GM18868 (cell line): Measurements from ENCODE around the gene KRT73.

Experiments
- ATAC-seq: cut with Tn5 transposase; IDR thresholded peaks from one replicate; pipeline ENCODE4 v1.9.1; 2021; ENCODE audit warnings: mild to moderate bottlenecking, moderate library complexity; ENCODE audit not compliant: unreplicated experiment

KRT73 gene

DNA sequence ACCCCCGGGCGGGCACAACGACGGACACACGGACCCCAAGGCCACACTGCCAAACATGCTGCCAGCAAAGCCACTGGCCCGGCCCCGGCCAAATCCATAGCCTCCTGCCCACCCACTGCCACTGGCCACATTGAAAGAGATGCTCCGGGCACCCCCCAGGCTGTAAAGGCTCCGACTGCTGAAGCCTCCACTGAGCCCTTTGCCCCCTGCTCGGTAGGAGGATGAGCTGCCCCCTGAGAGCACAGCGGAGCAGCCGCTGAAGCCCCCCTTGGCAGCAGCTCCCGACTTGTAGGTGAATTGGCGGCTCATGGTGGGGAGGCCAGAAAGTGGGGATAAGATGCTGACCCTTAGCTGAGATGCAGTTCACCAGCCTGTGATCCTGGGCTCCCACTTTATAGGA lies at the start of gene KRT73:
TSS of gene KRT73 (minus strand) at position 344 of the 400 bp plus-strand sequence. CDS start at position 309, 35 bp downstream.
- no peak for ATAC-seq

DNA sequence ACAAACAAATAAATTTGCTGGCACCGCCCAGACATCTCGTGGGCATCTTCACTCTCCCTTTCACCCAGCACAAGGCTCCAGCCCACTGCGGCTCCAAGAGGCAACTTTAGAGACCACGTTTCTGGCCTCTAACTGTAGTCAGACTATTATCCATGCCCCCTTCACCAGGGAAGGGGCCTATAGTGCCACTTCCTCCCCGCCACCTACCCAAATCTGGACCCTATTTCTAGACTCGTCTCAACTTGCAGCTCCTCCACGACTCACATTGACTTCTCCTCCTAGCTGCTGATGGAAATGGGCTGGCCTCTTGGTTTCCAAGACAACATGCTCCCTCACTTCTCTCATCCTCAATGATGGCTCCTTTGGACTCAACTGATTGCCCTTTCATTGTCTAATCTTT lies 49.6 kb upstream of the KRT73 start:
- no peak for ATAC-seq

DNA sequence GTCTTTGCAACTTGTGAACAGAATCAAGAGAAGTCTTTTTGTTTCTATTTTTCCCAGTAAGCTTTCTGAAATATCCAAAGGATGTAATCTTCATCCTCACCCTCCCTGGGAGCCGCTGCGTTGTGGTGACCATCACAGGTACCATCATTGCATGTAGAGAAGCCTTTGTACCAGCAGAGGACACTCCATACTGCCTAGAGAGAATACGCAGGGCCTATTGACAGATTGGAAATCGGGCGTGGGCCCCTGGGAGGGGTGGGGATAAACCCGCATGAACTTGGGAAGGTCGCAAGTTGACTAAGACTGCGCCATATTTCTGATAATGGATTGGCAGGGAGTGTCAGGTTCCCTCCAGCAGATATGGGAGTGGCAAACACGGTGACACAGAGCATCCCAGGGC lies 49.1 kb upstream of the KRT73 start:
- no peak for ATAC-seq

DNA sequence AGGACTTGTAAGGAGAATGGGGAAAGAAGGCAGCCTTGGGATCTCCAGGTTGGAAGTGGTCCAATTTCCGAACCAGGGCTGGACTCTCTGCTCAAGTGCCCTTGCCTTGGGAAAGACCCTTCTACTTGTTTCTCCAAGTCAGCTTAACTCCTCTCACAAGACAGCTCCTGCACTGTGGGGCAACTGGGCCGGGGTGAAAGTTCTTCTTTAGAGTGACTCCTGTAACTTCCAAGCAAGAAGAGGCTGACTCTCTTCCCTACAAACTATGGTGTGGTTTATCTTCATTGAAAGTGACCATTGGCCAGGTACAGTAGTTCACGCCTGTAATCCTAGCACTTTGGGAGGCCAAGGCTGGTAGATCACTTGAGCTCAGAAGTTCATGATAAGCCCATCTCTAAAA lies 48.1 kb upstream of the KRT73 start:
- ATAC-seq = no peak

DNA sequence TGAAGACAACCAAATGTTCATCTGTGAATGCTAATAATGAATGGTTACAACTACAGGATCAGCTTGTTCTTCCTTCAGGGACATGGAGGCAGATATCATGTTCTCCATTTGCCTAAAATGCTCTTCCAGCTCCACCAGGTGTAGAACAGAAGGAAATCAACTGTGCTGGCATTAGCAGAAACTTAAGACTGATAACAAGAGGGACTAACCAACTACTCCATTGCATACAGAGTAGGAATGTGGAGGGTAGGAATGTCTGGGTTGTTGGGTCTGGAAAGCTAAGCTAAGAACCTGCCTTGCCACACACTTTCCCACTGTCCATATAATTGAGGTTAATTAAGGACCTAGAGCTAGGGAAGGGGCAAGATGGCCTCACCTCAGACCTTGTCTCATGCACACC lies 45.1 kb upstream of the KRT73 start:
- no peak for ATAC-seq

DNA sequence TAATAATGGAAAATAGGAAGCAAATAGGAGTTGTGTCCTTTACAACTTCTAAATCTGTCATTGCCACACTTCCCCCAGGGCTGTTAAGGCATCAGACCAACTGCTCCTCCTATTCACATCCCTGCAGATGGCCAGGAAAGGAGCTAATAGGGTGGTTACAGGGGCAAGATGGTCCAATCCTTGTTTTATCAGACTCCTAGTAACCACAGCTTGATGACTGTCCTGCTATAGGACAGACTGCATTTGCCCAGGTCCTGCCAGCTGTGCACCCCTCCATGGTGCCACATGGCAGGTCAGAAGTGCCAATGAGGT lies 44.5 kb upstream of the KRT73 start:
- ATAC-seq = no peak

DNA sequence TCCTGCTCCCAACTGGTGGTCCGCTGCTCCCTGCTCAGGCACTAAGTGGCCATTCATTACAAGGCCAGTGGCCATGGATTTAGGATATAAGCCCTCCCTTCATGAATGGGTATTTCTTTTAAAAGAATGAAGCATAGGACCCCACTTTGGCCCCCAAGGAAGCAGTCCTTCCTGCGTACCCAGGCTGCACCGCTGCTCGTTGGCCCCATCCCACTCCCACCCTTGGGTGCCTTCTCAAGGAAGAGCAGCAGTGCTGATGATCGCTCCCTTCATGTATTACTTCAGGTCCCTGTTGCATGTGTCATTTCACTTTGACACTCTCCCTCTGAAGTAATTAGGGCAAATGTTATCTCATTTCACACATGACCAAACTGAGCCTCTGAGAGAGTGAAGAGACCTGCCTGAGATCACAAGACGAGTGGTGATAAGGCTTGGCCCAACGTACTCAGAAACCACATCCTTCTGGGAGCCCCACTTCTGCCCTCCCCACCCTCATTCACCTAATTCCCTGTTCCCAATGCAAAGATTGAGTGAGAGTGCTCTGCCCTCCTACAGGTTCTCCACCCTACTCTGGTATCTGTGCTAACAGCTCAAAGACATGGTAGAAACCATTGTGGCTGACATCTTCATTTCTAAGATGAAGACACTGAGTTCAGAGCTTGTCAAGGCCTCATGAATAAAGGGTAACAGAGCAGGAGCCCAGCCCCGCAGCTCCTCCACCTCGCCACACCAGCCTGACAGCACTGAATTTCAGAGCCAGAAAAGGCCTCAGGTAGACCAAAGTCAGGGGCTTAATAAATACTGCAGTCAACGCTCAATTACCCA lies 43.9 kb upstream of the KRT73 start:
- ATAC-seq = no peak

DNA sequence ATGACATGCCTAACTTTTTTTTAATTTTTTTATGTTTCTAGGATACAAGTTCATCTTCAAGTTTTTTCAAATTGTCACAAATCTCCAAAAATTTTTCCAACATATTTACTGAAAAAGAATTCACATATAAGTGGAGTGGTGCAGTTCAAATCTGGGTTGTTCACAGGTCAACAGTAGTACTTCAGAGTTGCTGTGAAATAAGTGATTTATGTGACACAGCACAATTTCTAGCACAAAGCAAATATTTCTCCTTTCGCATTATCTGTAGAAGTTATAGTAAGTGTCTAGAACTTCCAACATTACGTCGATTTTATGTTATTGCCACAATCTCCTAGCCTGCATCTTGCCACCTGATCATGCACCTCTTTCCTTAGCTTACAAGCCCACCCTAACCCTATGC lies 43.3 kb upstream of the KRT73 start:
- no peak for ATAC-seq

DNA sequence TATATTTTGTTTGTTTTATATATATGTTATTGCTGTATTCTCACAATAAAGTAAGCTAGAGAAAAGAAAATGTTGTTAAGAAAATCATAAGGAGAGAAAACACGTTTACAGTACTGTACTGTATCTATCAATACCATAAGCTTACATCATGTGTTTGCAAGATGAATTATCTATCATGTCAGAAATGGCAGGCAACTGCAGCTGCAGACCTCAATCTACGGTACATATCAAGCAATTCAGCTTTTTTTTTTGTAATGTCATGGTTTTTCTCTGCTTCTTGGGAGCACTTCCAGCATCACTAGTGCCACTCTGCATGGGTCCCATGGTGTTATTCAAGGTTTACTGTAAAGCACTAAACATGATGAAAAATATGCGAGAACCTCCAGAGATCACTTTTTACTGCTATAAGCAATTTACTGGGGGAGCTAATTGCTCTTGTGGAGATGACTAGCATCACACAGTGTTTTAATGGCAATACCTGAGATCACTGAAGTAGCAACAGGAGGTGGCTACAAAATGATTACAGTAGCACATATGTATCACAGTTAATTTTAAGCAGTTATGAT lies 42.7 kb upstream of the KRT73 start:
- ATAC-seq = no peak

DNA sequence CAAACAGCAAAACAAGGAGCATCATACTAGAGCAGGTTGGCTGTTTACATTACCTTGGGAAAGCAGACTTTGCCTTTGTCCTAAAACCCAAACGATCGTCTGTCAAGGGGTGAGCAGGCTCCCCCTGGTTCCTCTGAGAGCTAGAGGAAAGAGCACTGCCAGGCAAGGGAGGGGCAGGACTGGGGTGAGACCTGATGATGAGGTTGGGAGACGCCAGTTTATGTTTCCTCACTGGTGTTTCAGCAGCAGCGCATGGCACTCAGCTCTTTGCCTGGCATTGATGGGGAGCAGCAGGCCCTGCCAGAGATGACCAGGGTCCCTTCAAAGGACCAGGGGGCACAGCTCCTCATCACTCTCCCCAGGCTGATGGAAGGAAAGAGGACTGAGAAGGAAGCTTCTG lies 41.6 kb upstream of the KRT73 start:
- ATAC-seq = no peak

DNA sequence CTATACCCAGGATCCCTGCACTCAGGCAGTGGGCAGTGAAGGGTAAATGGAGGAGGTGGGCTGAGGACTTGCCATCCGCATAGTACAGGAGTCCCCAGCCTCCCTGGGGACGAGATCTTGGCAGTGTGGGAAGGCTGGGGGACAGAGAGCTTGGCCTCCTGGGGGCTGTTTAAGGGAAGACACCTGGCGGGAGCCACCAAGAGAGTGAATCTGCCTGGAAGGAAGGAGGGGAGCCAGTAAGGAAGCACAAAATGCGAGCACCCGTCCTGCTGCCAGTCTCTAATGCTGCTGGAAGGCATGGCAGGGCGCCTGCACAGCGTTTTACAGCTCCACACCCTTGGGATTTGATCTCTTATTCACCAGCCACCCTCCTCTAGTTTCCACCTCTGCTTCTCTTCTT lies 41.0 kb upstream of the KRT73 start:
- no peak for ATAC-seq

DNA sequence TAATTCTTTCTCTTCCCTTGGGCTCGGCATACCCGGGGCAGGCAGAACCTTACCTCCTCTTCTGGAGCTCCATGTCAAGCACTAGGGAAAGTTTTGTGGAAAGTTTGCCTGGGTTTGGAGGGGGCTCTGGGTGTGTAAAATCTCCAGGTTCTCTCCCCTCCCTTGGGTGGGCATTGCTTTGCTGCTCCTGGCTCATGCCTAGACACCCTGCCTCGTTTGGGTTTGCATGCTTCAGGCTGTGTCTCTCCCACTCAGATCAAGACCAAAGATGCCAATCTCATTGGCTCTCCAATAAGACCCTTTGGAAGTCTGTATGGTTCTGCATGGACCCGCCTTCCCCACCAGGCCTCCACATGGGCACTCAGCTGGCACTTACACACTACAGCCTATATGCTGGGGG lies 39.8 kb upstream of the KRT73 start:
- no peak for ATAC-seq

DNA sequence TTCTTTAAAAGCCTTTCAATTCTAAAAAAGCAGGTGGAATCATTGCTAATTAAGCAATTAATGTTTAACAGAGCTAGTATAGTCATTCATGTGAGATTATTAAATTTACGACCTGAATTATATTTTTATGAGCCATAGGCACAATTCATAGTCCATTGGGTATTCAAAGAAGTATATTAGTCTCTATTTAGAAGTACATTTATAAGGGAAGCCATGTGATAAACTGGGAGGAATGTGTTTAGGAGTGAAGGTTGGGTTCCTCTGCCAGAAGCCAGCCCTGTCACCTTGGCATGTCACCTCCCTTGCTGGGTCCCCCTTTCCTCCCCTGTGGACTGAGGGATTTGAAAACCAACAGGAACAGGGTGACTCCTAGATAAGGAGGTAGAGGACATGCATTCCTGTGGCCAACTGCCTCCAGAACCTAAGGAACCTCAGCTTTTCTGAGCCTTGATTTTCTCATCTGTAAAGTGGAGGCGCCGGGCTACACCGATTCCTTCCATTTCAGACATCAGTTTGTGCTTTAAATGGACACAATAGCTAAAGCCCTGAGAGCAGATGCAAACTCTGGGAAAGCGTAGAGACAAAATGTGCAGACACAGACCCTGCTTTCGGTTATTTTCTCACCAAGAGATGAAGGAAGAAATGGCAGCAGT lies 39.0 kb upstream of the KRT73 start:
- no peak for ATAC-seq

DNA sequence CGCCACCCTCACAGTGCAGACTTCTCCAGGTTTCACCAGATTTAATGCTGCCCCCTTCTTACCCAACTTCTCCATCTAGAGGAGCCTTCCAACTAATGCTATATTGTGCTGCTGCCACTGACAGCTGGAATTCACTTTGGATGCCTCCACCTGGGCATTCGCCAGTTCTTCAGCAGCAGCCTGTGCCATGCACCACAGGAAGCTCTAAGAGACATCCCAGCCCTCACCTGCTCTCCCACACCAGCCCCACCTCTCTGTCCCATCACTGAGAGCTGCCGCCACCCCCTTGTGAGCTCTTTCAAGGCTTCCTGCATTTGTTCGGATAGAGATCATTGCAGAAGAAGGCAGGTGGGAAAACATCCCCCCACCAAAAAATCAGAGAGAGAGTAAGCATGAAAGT lies 38.3 kb upstream of the KRT73 start:
- no peak for ATAC-seq

DNA sequence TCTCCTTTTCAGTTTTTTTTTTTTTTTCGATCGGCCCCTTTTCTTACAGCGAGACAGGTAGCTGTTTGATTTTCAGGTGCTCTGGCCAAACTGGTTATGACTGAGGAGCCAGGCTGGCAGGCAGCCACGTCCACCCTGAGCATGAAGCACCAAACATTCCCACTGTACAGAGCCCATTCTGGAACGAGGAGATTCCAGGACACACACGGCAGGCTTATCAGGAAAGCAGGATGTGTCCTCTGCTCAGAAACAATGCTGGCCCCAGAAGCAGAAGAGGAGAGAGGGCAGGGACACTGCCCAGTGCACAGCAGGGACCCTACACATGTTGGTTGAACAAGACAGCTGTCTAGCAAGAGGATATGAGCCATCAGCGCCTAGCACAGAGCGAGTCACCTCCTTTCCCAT lies 37.4 kb upstream of the KRT73 start:
- ATAC-seq = no peak

DNA sequence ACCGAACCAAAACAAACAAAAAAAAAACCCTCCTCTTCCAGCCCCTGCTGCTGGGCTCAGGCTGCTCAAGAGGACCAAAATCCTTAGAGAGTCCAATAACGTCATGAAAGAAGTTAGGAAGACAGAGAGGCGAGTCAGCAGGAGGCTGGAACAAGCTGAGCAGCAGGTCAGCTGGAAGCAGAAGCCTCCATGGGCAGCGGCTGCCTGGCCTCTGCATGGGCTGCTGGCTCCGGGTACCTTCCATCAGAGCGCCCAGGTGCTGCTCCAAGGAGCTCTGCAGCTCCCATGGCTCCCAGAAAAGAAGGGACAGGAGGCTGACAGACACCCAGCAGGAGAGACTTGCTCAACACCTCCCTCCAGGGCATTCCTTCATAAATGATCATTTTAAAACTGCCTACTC lies 36.9 kb upstream of the KRT73 start:
- no peak for ATAC-seq

DNA sequence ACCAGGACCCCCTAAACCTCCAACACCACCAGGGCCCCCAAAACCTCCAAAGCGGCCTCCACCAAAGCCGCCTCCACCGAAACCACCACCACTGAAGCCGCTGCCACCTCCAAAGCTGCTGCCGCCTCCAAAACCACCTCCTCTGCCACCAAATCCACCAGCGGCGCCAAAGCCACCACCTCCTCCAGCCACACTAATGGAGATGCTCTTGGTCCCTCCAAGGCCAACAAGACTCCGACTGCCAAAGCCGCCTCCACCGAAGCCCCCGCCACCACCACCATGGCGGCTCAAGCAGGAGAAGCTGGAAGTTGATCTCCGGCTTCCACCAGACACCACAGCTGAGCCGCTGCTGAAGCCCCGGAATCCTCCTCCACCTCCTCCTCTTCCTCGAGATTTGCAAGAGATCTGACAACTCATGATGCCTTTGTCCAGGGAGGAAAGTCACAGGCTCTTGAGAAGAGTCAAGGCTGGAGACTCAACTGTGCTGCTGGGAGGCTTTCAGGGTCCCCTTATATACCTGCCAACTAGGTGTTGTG lies 33.4 kb upstream of the KRT73 start, which contains the start of gene KRT2:
TSS of gene KRT2 (minus strand) at position 486 of the 536 bp plus-strand sequence. CDS start at position 417, 69 bp downstream.
- no peak for ATAC-seq

DNA sequence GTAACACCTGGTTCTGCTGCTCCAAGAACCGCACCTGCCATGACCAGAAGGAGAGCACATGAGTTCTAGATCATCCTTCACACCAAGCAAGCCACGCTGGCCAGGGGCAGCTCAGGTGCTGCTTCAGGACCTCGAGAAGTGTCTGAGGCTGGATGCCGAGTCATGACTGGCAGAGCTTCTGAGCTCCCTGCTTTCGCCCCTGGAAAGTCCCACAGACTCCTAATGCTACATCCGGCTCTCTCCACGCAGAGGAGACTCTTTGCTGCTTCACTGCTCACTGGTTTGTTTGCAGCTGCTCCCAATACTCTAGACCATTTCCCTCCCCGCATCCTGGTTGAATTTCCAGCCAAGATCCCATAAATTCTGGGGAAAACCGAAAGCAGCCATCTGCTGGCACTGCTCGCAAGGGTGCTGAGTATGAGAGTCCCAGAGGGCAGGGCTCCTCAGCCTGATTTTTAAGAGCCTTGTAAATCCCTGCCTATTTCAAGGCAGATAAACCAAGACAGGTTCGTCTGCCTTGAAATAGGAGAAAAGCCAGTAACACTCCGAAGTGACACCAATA lies 32.2 kb upstream of the KRT73 start:
- ATAC-seq = no peak

DNA sequence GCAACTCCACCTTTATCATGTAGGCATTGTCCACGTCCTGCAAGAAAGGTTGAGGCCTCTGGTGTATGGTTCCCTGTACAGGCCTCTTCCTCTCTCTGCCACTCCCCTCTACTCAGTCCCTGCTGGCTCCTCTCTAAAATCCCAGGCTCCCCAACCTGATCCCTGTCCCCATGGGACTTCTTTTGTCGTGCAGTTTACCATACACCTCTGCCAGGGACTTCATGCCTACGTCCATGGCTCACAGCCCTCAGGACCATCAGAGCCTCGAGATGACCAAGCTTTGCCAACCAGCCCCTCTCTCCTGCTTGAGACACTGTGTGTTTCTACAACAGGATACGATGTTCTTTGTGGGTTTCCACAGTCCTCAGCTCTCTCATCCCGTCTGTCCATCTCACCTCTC lies 30.7 kb upstream of the KRT73 start:
- ATAC-seq = no peak

DNA sequence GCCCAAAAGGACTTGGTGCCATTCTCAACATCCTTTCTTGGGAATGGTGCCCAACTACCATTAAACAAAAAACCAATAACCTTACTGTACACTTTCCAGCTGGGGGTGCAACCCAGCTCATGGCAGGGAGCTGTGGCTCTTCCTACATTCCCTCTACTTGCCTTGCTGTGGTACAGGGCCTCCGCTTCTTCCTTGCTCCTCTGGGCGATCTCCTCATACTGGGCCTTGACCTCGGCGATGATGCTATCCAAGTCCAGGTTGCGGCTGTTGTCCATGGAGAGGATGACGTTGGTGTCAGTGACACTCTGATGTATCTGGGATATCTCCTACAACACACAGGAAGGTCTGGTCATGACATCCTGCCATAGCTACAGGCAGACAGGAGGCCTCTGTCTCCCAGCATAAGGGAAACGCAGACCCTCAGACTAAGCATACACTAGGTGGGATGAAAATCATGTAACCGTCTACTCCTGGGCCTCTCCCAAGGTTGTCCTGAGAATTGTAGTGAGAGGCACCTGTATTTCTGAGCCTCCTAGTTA lies 29.7 kb upstream of the KRT73 start:
- no peak for ATAC-seq

DNA sequence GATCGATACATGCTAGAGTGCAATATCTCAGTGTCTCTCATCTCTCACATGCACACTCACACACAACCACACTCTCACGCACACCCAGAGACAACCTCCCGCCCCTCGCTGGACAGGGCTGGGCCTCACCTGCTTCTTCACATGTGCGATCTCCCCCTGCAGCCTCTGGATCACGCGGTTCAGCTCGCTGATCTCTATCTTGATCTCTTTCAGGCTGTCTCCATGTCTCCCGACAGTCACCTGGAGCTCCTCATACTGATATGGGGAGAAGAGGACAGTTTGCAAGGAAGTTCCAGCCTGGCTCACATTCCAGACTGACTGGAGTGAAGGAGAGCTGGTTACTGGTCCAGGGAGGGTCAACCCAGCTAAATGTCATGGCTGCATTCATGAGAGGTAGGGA lies 29.2 kb upstream of the KRT73 start:
- no peak for ATAC-seq
